HepG2 (cell line): ENCODE measurements around the gene S100A6. TPM values are rescaled to one million over a fixed set of nuclear protein-coding genes. Genes with fewer than 3 reads are reported as not detected.

ENCODE experiments used
- ATAC-seq: fragments of 200-7000 bp; cut with Tn5 transposase; 3 replicates; pipeline ENCODE4 v1.9.1; 2020; ENCODE audit warnings: mild to moderate bottlenecking, moderate library complexity
- BruUV-seq: library from RNA; stranded (reverse); fragments of 400-500 nt; replicated peaks from 2 replicates; lab custom pipeline; 2021; lab: Mats Ljungman, UMichigan
- CTCF ChIA-PET: fragments of 300-600 bp; formaldehyde crosslinking; extraction: SDS; loops from one replicate; lab custom pipeline; 2021; ENCODE audit warnings: low total read pairs, inconsistent platforms, low intra/inter-chr PET ratio; lab: Yijun Ruan, JAX
- POLR2A ChIA-PET: fragments of 350-600 bp; sonication (Branson Sonifier 250); formaldehyde crosslinking; loops from one replicate; lab custom pipeline; 2020; ENCODE audit warnings: antibody characterized with exemption, inconsistent platforms; lab: Yijun Ruan, JAX
- DNase-seq: peaks from one replicate; pipeline ENCODE4 v3.0.0-alpha.2; 2015; ENCODE audit warnings: low spot score
- FAIRE-seq: peaks from 3 replicates; lab custom pipeline; 2011; peaks lifted over from hg19 to GRCh38; lab: Jason Lieb, UNC
- H2AFZ ChIP-seq: one replicate; pipeline ENCODE4 v1.6.1; 2011; ENCODE audit warnings: low read length, inconsistent platforms
- H3K27ac ChIP-seq: fragments of 300-600 bp; 3 replicates; pipeline ENCODE4 v1.8.0; 2011; ENCODE audit warnings: mixed run types, mild to moderate bottlenecking, mixed read lengths, low read length, inconsistent platforms; ENCODE audit not compliant: insufficient read depth; ENCODE audit errors: extremely low read length
- H3K27me3 ChIP-seq, 2 experiments: fragments of 200-600 bp in 1 of 2; 2 replicates in 1 of 2; 3 replicates in 1 of 2; pipeline versions ENCODE4 v1.6.0 to v1.8.0; 2011; ENCODE audit warnings: low read length in 2 of 2, mild to moderate bottlenecking in 2 of 2, moderate library complexity in 2 of 2, inconsistent platforms in 1 of 2; ENCODE audit not compliant: insufficient read depth in 2 of 2, control insufficient read depth in 1 of 2
- H3K36me3 ChIP-seq, 2 experiments: fragments of 200-600 bp in 1 of 2; replicated peaks in 1 of 2; 2 replicates in 1 of 2; 3 replicates in 1 of 2; pipeline versions ENCODE4 v1.5.1 to v1.8.0; 2011; ENCODE audit warnings: low read length in 2 of 2, inconsistent platforms in 1 of 2; ENCODE audit not compliant: insufficient read depth in 2 of 2, control insufficient read depth in 1 of 2
- H3K4me1 ChIP-seq: 2 replicates; pipeline ENCODE4 v1.5.1; 2012; ENCODE audit warnings: low read length, inconsistent platforms; ENCODE audit not compliant: insufficient read depth
- H3K4me2 ChIP-seq: 2 replicates; pipeline ENCODE4 v1.6.0; 2011; ENCODE audit warnings: low read depth, low read length, inconsistent platforms
- H3K4me3 ChIP-seq, 3 experiments: fragments of 200-600 bp in 1 of 3; sonication (generic), shearing (Covaris generic) in 1 of 3; replicated peaks in 1 of 3; 2 replicates each; pipeline ENCODE4 v1.5.1; 2011 to 2016; ENCODE audit warnings: low read length in 3 of 3, inconsistent platforms in 2 of 3, low read depth in 2 of 3, mild to moderate bottlenecking in 2 of 3, control low read depth in 1 of 3, mixed read lengths in 1 of 3; ENCODE audit not compliant: insufficient read depth in 1 of 3
- H3K79me2 ChIP-seq: one replicate; pipeline ENCODE4 v1.6.1; 2011; ENCODE audit warnings: low read length, inconsistent platforms; ENCODE audit not compliant: insufficient read depth
- H3K9ac ChIP-seq: 2 replicates; pipeline ENCODE4 v1.6.0; 2011; ENCODE audit warnings: mild to moderate bottlenecking, low read depth, low read length, inconsistent platforms; ENCODE audit not compliant: insufficient read depth
- H3K9me3 ChIP-seq: 2 replicates; pipeline ENCODE4 v1.5.1; 2012; ENCODE audit warnings: mild to moderate bottlenecking, low read length
- H4K20me1 ChIP-seq: 2 replicates; pipeline ENCODE4 v1.6.0; 2011; ENCODE audit warnings: inconsistent platforms, mild to moderate bottlenecking, low read length, moderate library complexity; ENCODE audit not compliant: insufficient read depth
- ATF7 ChIP-seq, 2 experiments: fragments of 450-650 bp in 1 of 2; sonication (generic) in 1 of 2; formaldehyde crosslinking in 1 of 2; IDR thresholded peaks; 2 replicates each; pipeline versions ENCODE4 v1.4.0 to v1.6.1; 2016 to 2020; ENCODE audit warnings: antibody characterized with exemption in 1 of 2, mild to moderate bottlenecking in 1 of 2, missing genetic modification reagents in 1 of 2
- MTF1 ChIP-seq: sonication (generic); formaldehyde crosslinking; IDR thresholded peaks from 2 replicates; pipeline ENCODE4 v1.5.0; 2020; ENCODE audit warnings: missing genetic modification reagents
- NFRKB ChIP-seq: fragments of 450-650 bp; IDR thresholded peaks from 2 replicates; pipeline ENCODE4 v1.6.1; 2017
- STAT5B ChIP-seq: sonication (generic); formaldehyde crosslinking; IDR thresholded peaks from 2 replicates; pipeline ENCODE4 v1.4.0; 2020; ENCODE audit warnings: missing genetic modification reagents
- ZNF557 ChIP-seq: sonication (generic); formaldehyde crosslinking; IDR thresholded peaks from 2 replicates; pipeline ENCODE4 v1.4.0; 2020; ENCODE audit warnings: missing genetic modification reagents
- WGBS: methylation state at CpG from one replicate; pipeline ENCODE4 v1.1.6; 2017; ENCODE audit warnings: low lambda C conversion rate; 5-methylcytosine and 5-hydroxymethylcytosine counted together
- in situ Hi-C: cut with HindIII; loops from 2 replicates; pipeline ENCODE4 v1.10.0; 2017; ENCODE audit warnings: low pct_unique_long_range_greater_than_20kb; ENCODE audit not compliant: extremely low pct_ligation_motif_present
- intact Hi-C: fragments of 100-400 bp; cut with micrococcal nuclease; formaldehyde crosslinking; loops from one replicate; pipeline ENCODE4 v1.10.0; 2022; ENCODE audit not compliant: unreplicated experiment
- polyA plus RNA-seq, 8 experiments: library from polyadenylated mRNA; depleted of rRNA in 3 of 8; stranded (reverse) in 7 of 8; unstranded in 1 of 8; fragments of >200 nt; fragmentation: Illumina TruSeq in 4 of 8; extraction: Trizol in 4 of 8; gene quantifications; 2 replicates each; pipeline versions ENCODE4 v1.2.1 to v1.2.3, GENCODE V29; 2011 to 2016; ENCODE audit warnings: low read depth in 4 of 8, missing spikeins in 1 of 8, mixed read lengths in 1 of 8; ENCODE audit not compliant: insufficient read depth in 1 of 8
- total RNA-seq, 5 experiments: library from RNA; depleted of rRNA; stranded (reverse); fragments of >200 nt; fragmentation: Illumina TruSeq; extraction: Trizol; gene quantifications; 2 replicates each; pipeline ENCODE4 v1.2.3, GENCODE V29; 2016; ENCODE audit warnings: low read depth in 1 of 5
- TF ChIP-seq, protein P1 (sequence below): sonication (generic); formaldehyde crosslinking; IDR thresholded peaks from 2 replicates; pipeline ENCODE4 v1.8.1; 2023; ENCODE audit warnings: mild to moderate bottlenecking, missing genetic modification reagents
- TF ChIP-seq, protein P2 (sequence below): sonication (generic); formaldehyde crosslinking; IDR thresholded peaks from 2 replicates; pipeline ENCODE4 v1.4.0; 2020; ENCODE audit warnings: missing genetic modification reagents

S100A6 gene
- total and polyA plus RNA-seq, 2 of the 13 experiments (the other 11 are each of a cell fraction or from before 2014, with no cell fraction given) = 72.9 to 85.0 TPM

DNA sequence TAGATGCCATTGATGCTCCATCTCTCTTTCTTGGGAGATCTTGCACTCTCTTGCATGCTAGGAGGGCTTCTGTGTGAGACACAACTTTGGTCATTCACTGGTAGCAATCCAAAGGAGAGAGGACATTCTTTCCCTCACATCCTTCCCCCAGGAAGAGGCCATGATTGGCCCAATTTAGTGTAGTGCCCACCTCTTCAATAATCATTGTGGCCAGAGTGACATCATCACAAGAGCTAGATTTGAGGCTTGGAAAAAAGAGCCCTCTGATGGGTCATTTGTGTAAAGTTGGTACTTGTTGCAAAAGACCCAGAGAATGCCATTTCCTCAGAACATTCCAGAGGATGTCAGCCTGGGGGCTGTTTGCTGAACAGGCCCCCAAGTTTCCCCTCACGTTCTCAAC is 30.2 kb downstream of the S100A6 start:
- no TSS peak for BruUV-seq
- FAIRE-seq (no peak), DNase-seq (no peak), ATAC-seq (no peak)
- H3K4me2 ChIP-seq = no peak overlapping the region
- H3K27me3 ChIP-seq = peaks cover 0 to 6% of the 10 kb centered on the region in 2 experiments; a peak in 2 of 5 replicates
- H3K4me3 ChIP-seq = no peak overlapping the region
- WGBS = 0% methylated on average over 1 of the region's 1 CpG
- no peaks in the 10 kb centered on the region for H3K9me3 ChIP-seq
- no peak overlapping the region for H3K9ac ChIP-seq
- in situ Hi-C loops (loop anchor here (5.0 kb wide), 2 partner anchors 62 to 122 kb away; partner anchors contain the start of genes S100A1, S100A13 and S100A2), intact Hi-C loops (loop anchor here (10.0 kb wide), 1 partner anchor 239 kb away; no protein-coding TSS in a partner anchor)
- no peaks in the 10 kb centered on the region for H3K79me2 ChIP-seq
- no peak overlapping the region for H2AFZ ChIP-seq
- POLR2A ChIA-PET = interaction anchor here (1.4 kb wide), 1 partner anchor 39 kb away, joined by 5 read pairs; no protein-coding TSS in a partner anchor
- peaks cover 25% of the 10 kb centered on the region for H3K4me1 ChIP-seq
- TF ChIP-seq ATF7 (IDR thresholded peaks at IDR 0.05) = peak; percentile 31; the same call in 1 of the 2 replicates
- no peak for TF ChIP-seq ATF7 (CRISPR knock-in tag; IDR thresholded peaks at IDR 0.05)
- TF ChIP-seq STAT5B (CRISPR knock-in tag) = no peak
- TF ChIP-seq, all 625 proteins: peak for 1
- no peak overlapping the region for H3K27ac ChIP-seq
- CTCF ChIA-PET = no interaction called here
- no peaks in the 10 kb centered on the region for H3K36me3 ChIP-seq
- no peaks in the 10 kb centered on the region for H4K20me1 ChIP-seq

DNA sequence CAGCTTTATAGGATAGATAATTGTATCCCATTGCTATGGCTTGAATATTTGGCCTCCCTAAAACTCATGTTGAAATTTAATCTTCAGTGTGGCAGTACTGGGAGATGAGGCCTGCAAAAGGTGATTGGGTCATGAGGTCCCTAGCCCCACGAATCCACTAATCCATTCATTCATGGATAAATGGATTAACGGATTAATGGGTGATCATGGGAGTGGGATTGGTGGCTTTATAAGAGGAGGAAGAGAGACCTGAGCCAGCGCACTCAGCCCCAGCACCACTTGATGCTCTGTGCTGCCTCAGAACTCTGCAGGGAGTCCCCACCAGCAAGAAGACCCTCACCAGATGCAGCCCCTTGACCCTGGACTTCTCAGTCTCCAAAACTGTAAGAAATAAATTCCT is 32.0 kb downstream of the S100A6 start:
- in situ Hi-C loops = no loop called here
- H2AFZ ChIP-seq = no peak overlapping the region
- H3K4me1 ChIP-seq = peaks cover 25% of the 10 kb centered on the region
- no TSS peak for BruUV-seq
- ATAC-seq (no peak), FAIRE-seq (no peak), DNase-seq (no peak)
- H4K20me1 ChIP-seq = no peaks in the 10 kb centered on the region
- CTCF ChIA-PET = no interaction called here
- 19% methylated on average over 3 of the region's 3 CpGs for WGBS
- POLR2A ChIA-PET = interaction anchor here (1.3 kb wide), 1 partner anchor 272 kb away, joined by 3 read pairs; no protein-coding TSS in a partner anchor
- peaks cover 3 to 6% of the 10 kb centered on the region in 2 experiments; a peak in 3 of 5 replicates for H3K27me3 ChIP-seq
- intact Hi-C loops = loop anchor here (10.0 kb wide), 1 partner anchor 241 kb away; no protein-coding TSS in a partner anchor
- H3K27ac ChIP-seq = no peak overlapping the region
- H3K4me2 ChIP-seq = no peak overlapping the region
- no peak overlapping the region for H3K9ac ChIP-seq
- H3K79me2 ChIP-seq = no peaks in the 10 kb centered on the region
- no peak overlapping the region for H3K4me3 ChIP-seq
- TF ChIP-seq, protein P1, sequence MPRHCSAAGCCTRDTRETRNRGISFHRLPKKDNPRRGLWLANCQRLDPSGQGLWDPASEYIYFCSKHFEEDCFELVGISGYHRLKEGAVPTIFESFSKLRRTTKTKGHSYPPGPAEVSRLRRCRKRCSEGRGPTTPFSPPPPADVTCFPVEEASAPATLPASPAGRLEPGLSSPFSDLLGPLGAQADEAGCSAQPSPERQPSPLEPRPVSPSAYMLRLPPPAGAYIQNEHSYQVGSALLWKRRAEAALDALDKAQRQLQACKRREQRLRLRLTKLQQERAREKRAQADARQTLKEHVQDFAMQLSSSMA (CRISPR knock-in tag) = no peak
- no peak for TF ChIP-seq ZNF557 (CRISPR knock-in tag)
- no peak for TF ChIP-seq MTF1 (CRISPR knock-in tag)
- TF ChIP-seq NFRKB = no peak
- TF ChIP-seq, protein P2, sequence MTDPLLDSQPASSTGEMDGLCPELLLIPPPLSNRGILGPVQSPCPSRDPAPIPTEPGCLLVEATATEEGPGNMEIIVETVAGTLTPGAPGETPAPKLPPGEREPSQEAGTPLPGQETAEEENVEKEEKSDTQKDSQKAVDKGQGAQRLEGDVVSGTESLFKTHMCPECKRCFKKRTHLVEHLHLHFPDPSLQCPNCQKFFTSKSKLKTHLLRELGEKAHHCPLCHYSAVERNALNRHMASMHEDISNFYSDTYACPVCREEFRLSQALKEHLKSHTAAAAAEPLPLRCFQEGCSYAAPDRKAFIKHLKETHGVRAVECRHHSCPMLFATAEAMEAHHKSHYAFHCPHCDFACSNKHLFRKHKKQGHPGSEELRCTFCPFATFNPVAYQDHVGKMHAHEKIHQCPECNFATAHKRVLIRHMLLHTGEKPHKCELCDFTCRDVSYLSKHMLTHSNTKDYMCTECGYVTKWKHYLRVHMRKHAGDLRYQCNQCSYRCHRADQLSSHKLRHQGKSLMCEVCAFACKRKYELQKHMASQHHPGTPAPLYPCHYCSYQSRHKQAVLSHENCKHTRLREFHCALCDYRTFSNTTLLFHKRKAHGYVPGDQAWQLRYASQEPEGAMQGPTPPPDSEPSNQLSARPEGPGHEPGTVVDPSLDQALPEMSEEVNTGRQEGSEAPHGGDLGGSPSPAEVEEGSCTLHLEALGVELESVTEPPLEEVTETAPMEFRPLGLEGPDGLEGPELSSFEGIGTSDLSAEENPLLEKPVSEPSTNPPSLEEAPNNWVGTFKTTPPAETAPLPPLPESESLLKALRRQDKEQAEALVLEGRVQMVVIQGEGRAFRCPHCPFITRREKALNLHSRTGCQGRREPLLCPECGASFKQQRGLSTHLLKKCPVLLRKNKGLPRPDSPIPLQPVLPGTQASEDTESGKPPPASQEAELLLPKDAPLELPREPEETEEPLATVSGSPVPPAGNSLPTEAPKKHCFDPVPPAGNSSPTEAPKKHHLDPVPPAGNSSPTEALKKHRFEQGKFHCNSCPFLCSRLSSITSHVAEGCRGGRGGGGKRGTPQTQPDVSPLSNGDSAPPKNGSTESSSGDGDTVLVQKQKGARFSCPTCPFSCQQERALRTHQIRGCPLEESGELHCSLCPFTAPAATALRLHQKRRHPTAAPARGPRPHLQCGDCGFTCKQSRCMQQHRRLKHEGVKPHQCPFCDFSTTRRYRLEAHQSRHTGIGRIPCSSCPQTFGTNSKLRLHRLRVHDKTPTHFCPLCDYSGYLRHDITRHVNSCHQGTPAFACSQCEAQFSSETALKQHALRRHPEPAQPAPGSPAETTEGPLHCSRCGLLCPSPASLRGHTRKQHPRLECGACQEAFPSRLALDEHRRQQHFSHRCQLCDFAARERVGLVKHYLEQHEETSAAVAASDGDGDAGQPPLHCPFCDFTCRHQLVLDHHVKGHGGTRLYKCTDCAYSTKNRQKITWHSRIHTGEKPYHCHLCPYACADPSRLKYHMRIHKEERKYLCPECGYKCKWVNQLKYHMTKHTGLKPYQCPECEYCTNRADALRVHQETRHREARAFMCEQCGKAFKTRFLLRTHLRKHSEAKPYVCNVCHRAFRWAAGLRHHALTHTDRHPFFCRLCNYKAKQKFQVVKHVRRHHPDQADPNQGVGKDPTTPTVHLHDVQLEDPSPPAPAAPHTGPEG (CRISPR knock-in tag) = no peak
- H3K36me3 ChIP-seq = no peaks in the 10 kb centered on the region
- H3K9me3 ChIP-seq = no peaks in the 10 kb centered on the region
